WTC11 (cell line): ENCODE data around the gene SMIM28.

Source experiments
- CTCF ChIP-seq: fragments of 200-600 bp; IDR thresholded peaks from 2 replicates; pipeline ENCODE4 v1.8.0; 2022; ENCODE audit warnings: antibody characterized with exemption
- E2F1 ChIP-seq: sonication (generic); formaldehyde crosslinking; IDR thresholded peaks from 2 replicates; pipeline ENCODE4 v1.8.0; 2022; ENCODE audit warnings: mild to moderate bottlenecking, missing genetic modification reagents
- ELF4 ChIP-seq: sonication (generic); formaldehyde crosslinking; IDR thresholded peaks from 2 replicates; pipeline ENCODE4 v1.8.1; 2022; ENCODE audit warnings: low read depth, mild to moderate bottlenecking, moderate library complexity, missing genetic modification reagents
- ERG ChIP-seq: fragments of 250-450 bp; sonication (Bioruptor Pico); IDR thresholded peaks from 2 replicates; pipeline ENCODE4 v1.8.0; 2021; ENCODE audit warnings: mild to moderate bottlenecking
- JUN ChIP-seq: sonication (generic); formaldehyde crosslinking; IDR thresholded peaks from 2 replicates; pipeline ENCODE4 v1.8.0; 2023; ENCODE audit warnings: mild to moderate bottlenecking, missing genetic modification reagents
- MAX ChIP-seq: sonication (generic); formaldehyde crosslinking; IDR thresholded peaks from 2 replicates; pipeline ENCODE4 v1.8.0; 2022; ENCODE audit warnings: mild to moderate bottlenecking, missing genetic modification reagents
- MLX ChIP-seq: sonication (generic); formaldehyde crosslinking; IDR thresholded peaks from 2 replicates; pipeline ENCODE4 v1.8.1; 2023; ENCODE audit warnings: mild to moderate bottlenecking, missing genetic modification reagents, moderate library complexity
- NFYB ChIP-seq: sonication (generic); formaldehyde crosslinking; conservative IDR thresholded peaks from 2 replicates; pipeline ENCODE4 v1.8.0; 2022; ENCODE audit warnings: low read depth, missing genetic modification reagents
- RELA ChIP-seq: sonication (generic); formaldehyde crosslinking; IDR thresholded peaks from 2 replicates; pipeline ENCODE4 v1.8.1; 2022; ENCODE audit warnings: missing genetic modification reagents, mild to moderate bottlenecking, borderline replicate concordance
- SMAD3 ChIP-seq: sonication (generic); formaldehyde crosslinking; IDR thresholded peaks from 2 replicates; pipeline ENCODE4 v1.8.0; 2022; ENCODE audit warnings: missing genetic modification reagents, mild to moderate bottlenecking, borderline replicate concordance
- TCF7 ChIP-seq: sonication (generic); formaldehyde crosslinking; IDR thresholded peaks from 2 replicates; pipeline ENCODE4 v1.8.0; 2022; ENCODE audit warnings: mild to moderate bottlenecking, low read depth, missing genetic modification reagents, moderate library complexity
- ZNF396 ChIP-seq: fragments of 250-450 bp; sonication (Bioruptor Pico); IDR thresholded peaks from 2 replicates; pipeline ENCODE4 v1.8.0; 2021; ENCODE audit warnings: mild to moderate bottlenecking, moderate library complexity, borderline replicate concordance

GRCh38 chr6:138428944-138429598 is 51.4 kb downstream of the SMIM28 start:
- TF ChIP-seq TCF7 (CRISPR knock-in tag) = no peak
- no peak for TF ChIP-seq NFYB (CRISPR knock-in tag)
- no peak for TF ChIP-seq CTCF
- TF ChIP-seq ZNF396 (CRISPR knock-in tag) = no peak
- TF ChIP-seq MLX = no peak
- TF ChIP-seq ELF4 (CRISPR knock-in tag) = no peak
- no peak for TF ChIP-seq MAX (CRISPR knock-in tag)
- TF ChIP-seq SMAD3 (CRISPR knock-in tag) = no peak
- TF ChIP-seq ERG = no peak
- TF ChIP-seq RELA (CRISPR knock-in tag) = no peak
- no peak for TF ChIP-seq JUN (CRISPR knock-in tag)
- TF ChIP-seq E2F1 (CRISPR knock-in tag) = no peak
